GM23248 (cell line): ENCODE results near the gene ADORA3.

ENCODE experiments used
- EZH2 ChIP-seq: fragments of 200-600 bp; sonication (generic); IDR thresholded peaks from 2 replicates; pipeline ENCODE4 v1.6.1; 2018; ENCODE audit warnings: antibody characterized with exemption, mild to moderate bottlenecking; ENCODE audit not compliant: insufficient read depth, poor library complexity, severe bottlenecking
- EZH2phosphoT487 ChIP-seq: fragments of 200-600 bp; sonication (generic); IDR thresholded peaks from 2 replicates; pipeline ENCODE4 v1.6.1; 2018; ENCODE audit warnings: antibody characterized with exemption, moderate library complexity, mild to moderate bottlenecking, low read depth; ENCODE audit not compliant: insufficient read depth

DNA sequence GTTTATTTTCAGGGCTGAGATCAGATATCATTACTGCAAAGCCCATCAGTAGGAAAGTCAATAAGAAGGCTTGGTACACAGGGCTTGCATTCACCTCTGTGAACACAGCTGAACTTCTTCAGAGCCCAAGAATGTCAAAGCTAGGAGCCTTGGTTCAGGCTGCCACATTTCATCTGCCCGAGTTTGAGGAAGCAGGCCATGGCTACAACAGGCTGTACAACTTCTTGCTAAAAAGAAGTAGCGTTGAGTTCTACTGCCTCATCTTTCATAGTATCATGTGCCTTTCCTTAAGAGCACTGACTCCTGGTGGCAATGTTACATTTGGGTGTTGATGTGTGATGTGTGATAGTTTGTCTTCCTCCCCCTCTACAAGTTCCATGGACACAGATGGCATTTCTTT is 19.6 kb downstream of the ADORA3 start:
- TF ChIP-seq EZH2 (no peak), EZH2phosphoT487 (no peak)
